ENCODE data around the gene CTTNBP2NL. TPM values are rescaled to one million over a fixed set of nuclear protein-coding genes. Genes with fewer than 3 reads are reported as not detected.
A peak's percentile ranks its signal among the peaks of the same experiment; 100 is the strongest.

The CTTNBP2NL gene
- total and polyA plus RNA-seq, 12 donors: 3.9 to 20.6 (median 15.7) TPM

- Histone ChIP-seq H3K9me3 (no peaks in the 10 kb centered on the region), H3K4me1 (peaks cover 0 to 7% (median 0%) of the 10 kb centered on the region in 9 donors), H3K4me3 (no peak overlapping the region), H3K27me3 (no peaks in the 10 kb centered on the region), H3K36me3 (peaks cover 0 to 95% (median 26%) of the 10 kb centered on the region in 9 donors), H3K27ac (no peak overlapping the region)
- TF ChIP-seq, protein P1, sequence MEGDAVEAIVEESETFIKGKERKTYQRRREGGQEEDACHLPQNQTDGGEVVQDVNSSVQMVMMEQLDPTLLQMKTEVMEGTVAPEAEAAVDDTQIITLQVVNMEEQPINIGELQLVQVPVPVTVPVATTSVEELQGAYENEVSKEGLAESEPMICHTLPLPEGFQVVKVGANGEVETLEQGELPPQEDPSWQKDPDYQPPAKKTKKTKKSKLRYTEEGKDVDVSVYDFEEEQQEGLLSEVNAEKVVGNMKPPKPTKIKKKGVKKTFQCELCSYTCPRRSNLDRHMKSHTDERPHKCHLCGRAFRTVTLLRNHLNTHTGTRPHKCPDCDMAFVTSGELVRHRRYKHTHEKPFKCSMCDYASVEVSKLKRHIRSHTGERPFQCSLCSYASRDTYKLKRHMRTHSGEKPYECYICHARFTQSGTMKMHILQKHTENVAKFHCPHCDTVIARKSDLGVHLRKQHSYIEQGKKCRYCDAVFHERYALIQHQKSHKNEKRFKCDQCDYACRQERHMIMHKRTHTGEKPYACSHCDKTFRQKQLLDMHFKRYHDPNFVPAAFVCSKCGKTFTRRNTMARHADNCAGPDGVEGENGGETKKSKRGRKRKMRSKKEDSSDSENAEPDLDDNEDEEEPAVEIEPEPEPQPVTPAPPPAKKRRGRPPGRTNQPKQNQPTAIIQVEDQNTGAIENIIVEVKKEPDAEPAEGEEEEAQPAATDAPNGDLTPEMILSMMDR (IDR thresholded peaks at IDR 0.05): no peak
- ATAC-seq (no peak), DNase-seq (no peak)
- WGBS, 2 donors: 96 to 97% methylated on average over 1 of the region's 1 CpG
- intact Hi-C loops (cut with DNase I): no loop called here
Observed at GRCh38 chr1:112453876-112454275, 57.9 kb downstream of the CTTNBP2NL start.

DNA sequence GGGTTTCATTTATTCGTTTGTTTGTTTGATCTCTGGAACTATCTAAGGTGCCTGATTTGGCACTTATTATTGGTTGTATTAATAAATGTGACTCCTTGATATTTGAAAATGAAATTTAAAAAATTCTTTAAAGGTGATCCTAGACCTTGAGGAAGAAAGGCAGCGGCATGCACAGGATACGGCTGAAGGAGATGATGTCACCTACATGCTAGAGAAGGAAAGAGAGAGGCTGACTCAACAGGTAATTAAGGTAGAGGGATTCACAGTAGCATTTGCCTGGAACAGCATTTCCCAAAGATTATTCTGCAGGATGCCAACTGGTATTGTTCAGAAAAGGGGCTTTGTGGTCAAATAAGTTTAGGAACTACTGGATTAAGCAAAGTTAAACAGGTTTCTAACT lies 58.3 kb downstream of the CTTNBP2NL start:
- H3K9me3 ChIP-seq: no peaks in the 10 kb centered on the region

GRCh38 chr1:112457241-112457640 lies 61.2 kb downstream of the CTTNBP2NL start:
- ATAC-seq (no peak), DNase-seq (no peak)
- H3K36me3 ChIP-seq: peaks cover 0 to 72% (median 26%) of the 10 kb centered on the region in 9 donors
- TF ChIP-seq, protein P1 (IDR thresholded peaks at IDR 0.05): no peak
- WGBS, 2 donors: 79 to 87% methylated on average over 2 of the region's 2 CpGs
- peak overlapping the region in 1 of 10 donors; percentile 11 for H3K27ac ChIP-seq
- H3K4me3 ChIP-seq: no peak overlapping the region
- peaks cover 0 to 23% (median 4%) of the 10 kb centered on the region in 9 donors for H3K4me1 ChIP-seq
- intact Hi-C loops (cut with DNase I): loop anchor here in 1 of 10 donors (5.0 kb wide), 1 partner anchor 55 kb away; no protein-coding TSS in a partner anchor
- H3K27me3 ChIP-seq: no peaks in the 10 kb centered on the region
- no peaks in the 10 kb centered on the region for H3K9me3 ChIP-seq

More for the DNA sequence above, 58.3 kb downstream of the CTTNBP2NL start:
- TF ChIP-seq, protein P1 (IDR thresholded peaks at IDR 0.05): no peak
- DNase-seq: no peak
- no peak for ATAC-seq
- intact Hi-C loops (cut with DNase I): no loop called here
- 92 to 93% methylated on average over 3 of the region's 3 CpGs for WGBS, 2 donors
- Histone ChIP-seq H3K4me1 (peaks cover 0 to 11% (median 0%) of the 10 kb centered on the region in 9 donors), H3K4me3 (no peak overlapping the region), H3K27ac (no peak overlapping the region), H3K36me3 (peaks cover 0 to 93% (median 26%) of the 10 kb centered on the region in 9 donors), H3K27me3 (no peaks in the 10 kb centered on the region)

DNA sequence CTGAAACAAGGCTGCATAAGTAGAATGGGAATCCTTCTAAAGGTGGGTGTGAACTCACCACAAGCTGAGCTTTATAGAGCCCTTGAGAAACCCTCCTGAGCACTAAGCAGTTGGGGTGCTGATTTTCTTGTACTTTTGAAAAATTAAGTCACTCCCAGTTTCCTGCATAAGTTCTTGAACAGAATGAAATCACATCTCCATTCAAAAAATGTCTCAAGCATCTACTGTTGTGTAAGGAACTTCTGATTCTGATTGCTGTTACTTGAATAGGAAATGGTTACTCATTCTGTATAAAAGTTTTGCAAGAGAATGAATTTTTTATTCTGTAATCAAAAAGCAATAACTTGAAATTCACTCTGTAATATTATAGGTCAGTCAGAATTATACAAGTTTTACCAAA lies 61.9 kb downstream of the CTTNBP2NL start:
- intact Hi-C loops (cut with DNase I): loop anchor here in 1 of 10 donors (5.0 kb wide), 1 partner anchor 56 kb away; no protein-coding TSS in a partner anchor
- Histone ChIP-seq H3K4me3 (no peak overlapping the region), H3K4me1 (peaks cover 0 to 28% (median 5%) of the 10 kb centered on the region in 9 donors), H3K27me3 (no peaks in the 10 kb centered on the region), H3K36me3 (peaks cover 0 to 72% (median 26%) of the 10 kb centered on the region in 9 donors), H3K27ac (peak overlapping the region in 1 of 10 donors; percentile 11), H3K9me3 (no peaks in the 10 kb centered on the region)
- TF ChIP-seq, protein P1 (IDR thresholded peaks at IDR 0.05): no peak
- ATAC-seq: no peak
- no peak for DNase-seq
